HG02870 (cell line): ENCODE results near the gene GPX2.
A peak's percentile ranks its signal among the peaks of the same experiment; 100 is the strongest.

Experiments
- ATAC-seq: cut with Tn5 transposase; IDR thresholded peaks from one replicate; pipeline ENCODE4 v1.9.1; 2021; ENCODE audit warnings: mild to moderate bottlenecking, moderate library complexity; ENCODE audit not compliant: unreplicated experiment

GPX2 gene

GRCh38 chr14:64942531-64943111 is at the start of gene GPX2:
GPX2 (minus strand) TSS chr14:64942745; CDS start chr14:64942726, 19 bp downstream.
- no peak for ATAC-seq

- ATAC-seq, result no peak
Measured at GRCh38 chr14:64990939-64991338, 48.4 kb upstream of the GPX2 start.

- ATAC-seq, result no peak
Measured at GRCh38 chr14:64990296-64990695, 47.8 kb upstream of the GPX2 start.

- no peak for ATAC-seq
Measured at GRCh38 chr14:64987438-64987767, 44.9 kb upstream of the GPX2 start.

GRCh38 chr14:64986648-64987437 is 44.3 kb upstream of the GPX2 start, which contains the start of gene FNTB:
FNTB (plus strand) TSS chr14:64986895; CDS start chr14:64986954, 59 bp downstream.
- ATAC-seq, result peak; percentile 88

- no peak for ATAC-seq
Measured at GRCh38 chr14:64983439-64984310, 41.1 kb upstream of the GPX2 start.

GRCh38 chr14:64979336-64980074 is 37.0 kb upstream of the GPX2 start:
- ATAC-seq, result no peak

GRCh38 chr14:64974563-64974962 is 32.0 kb upstream of the GPX2 start:
- no peak for ATAC-seq

- ATAC-seq, result no peak
Measured at GRCh38 chr14:64973826-64974225, 31.3 kb upstream of the GPX2 start.

GRCh38 chr14:64973026-64973442 is 30.5 kb upstream of the GPX2 start:
- ATAC-seq, result no peak

GRCh38 chr14:64971943-64972791 is 29.6 kb upstream of the GPX2 start, which contains the start of gene RAB15:
RAB15 (minus strand) TSS chr14:64972336; CDS start chr14:64972076, 260 bp downstream.
- ATAC-seq, result peak; percentile 49

- no peak for ATAC-seq
Measured at GRCh38 chr14:64971491-64971942, 29.0 kb upstream of the GPX2 start.

GRCh38 chr14:64970776-64971477 is 28.4 kb upstream of the GPX2 start:
- ATAC-seq, result no peak

GRCh38 chr14:64970041-64970440 is 27.5 kb upstream of the GPX2 start:
- ATAC-seq, result no peak

- ATAC-seq, result no peak
Measured at GRCh38 chr14:64968651-64969050, 26.1 kb upstream of the GPX2 start.

- no peak for ATAC-seq
Measured at GRCh38 chr14:64968167-64968566, 25.6 kb upstream of the GPX2 start.

GRCh38 chr14:64966976-64967375 is 24.4 kb upstream of the GPX2 start:
- no peak for ATAC-seq

- ATAC-seq, result no peak
Measured at GRCh38 chr14:64965356-64966000, 22.9 kb upstream of the GPX2 start.

- ATAC-seq, result no peak
Measured at GRCh38 chr14:64963611-64964010, 21.1 kb upstream of the GPX2 start.
